Smooth muscle cell (in vitro differentiated cells): ENCODE data around the gene ADGRV1. TPM values are rescaled to one million over a fixed set of nuclear protein-coding genes. Genes with fewer than 3 reads are reported as not detected.
"Not testable (repeated sequence)": the region's sequence is repeated elsewhere in the genome, so short reads cannot be mapped to it uniquely, and the experiment has no call there.

Experiments
- DNase-seq: peaks from one replicate; lab custom pipeline; 2025; ENCODE audit not compliant: unreplicated experiment; lab: John Stamatoyannopoulos, UW
- H2AFZ ChIP-seq: fragments of 200-600 bp; sonication (generic); 2 replicates; pipeline ENCODE4 v1.6.0; 2016; ENCODE audit warnings: antibody characterized with exemption, low read depth, mild to moderate bottlenecking
- H3F3A ChIP-seq: fragments of 200-600 bp; sonication (generic); 2 replicates; pipeline ENCODE4 v1.6.0; 2017; ENCODE audit warnings: antibody characterized with exemption, low read depth
- H3K27ac ChIP-seq: fragments of 200-600 bp; sonication (generic); 2 replicates; pipeline ENCODE4 v1.5.1; 2016; ENCODE audit warnings: low read depth, mild to moderate bottlenecking
- H3K27me3 ChIP-seq: fragments of 200-600 bp; sonication (generic); 2 replicates; pipeline ENCODE4 v1.6.1; 2016; ENCODE audit warnings: low read depth, mild to moderate bottlenecking
- H3K36me3 ChIP-seq: fragments of 200-600 bp; sonication (generic); 2 replicates; pipeline ENCODE4 v1.5.1; 2016; ENCODE audit warnings: low read depth
- H3K4me1 ChIP-seq: fragments of 200-600 bp; sonication (generic); 2 replicates; pipeline ENCODE4 v1.5.1; 2016; ENCODE audit warnings: low read depth
- H3K4me2 ChIP-seq: fragments of 200-600 bp; sonication (generic); 2 replicates; pipeline ENCODE4 v1.6.0; 2016; ENCODE audit warnings: mild to moderate bottlenecking
- H3K4me3 ChIP-seq: fragments of 200-600 bp; sonication (generic); 2 replicates; pipeline ENCODE4 v1.5.1; 2016; ENCODE audit warnings: mild to moderate bottlenecking
- H3K79me2 ChIP-seq: fragments of 200-600 bp; sonication (generic); 2 replicates; pipeline ENCODE4 v1.6.0; 2016; ENCODE audit warnings: low read depth, mild to moderate bottlenecking
- H3K9ac ChIP-seq: fragments of 200-600 bp; sonication (generic); 2 replicates; pipeline ENCODE4 v1.6.0; 2016; ENCODE audit warnings: low read depth
- H3K9me3 ChIP-seq: fragments of 200-600 bp; sonication (generic); replicated peaks from 2 replicates; pipeline ENCODE4 v1.5.1; 2016; ENCODE audit warnings: low read depth
- H4K20me1 ChIP-seq: fragments of 200-600 bp; sonication (generic); 2 replicates; pipeline ENCODE4 v1.6.0; 2016; ENCODE audit warnings: low read depth
- WGBS: methylation state at CpG from one replicate; pipeline ENCODE4 v1.1.7; 2016; ENCODE audit warnings: low lambda C conversion rate; 5-methylcytosine and 5-hydroxymethylcytosine counted together
- polyA plus RNA-seq: library from polyadenylated mRNA; unstranded; fragments of >200 nt; fragmentation: Nextera tagmentation; extraction: Ambion mirVana; gene quantifications from 2 replicates; pipeline ENCODE4 v1.2.1, GENCODE V29; 2016
- total RNA-seq: library from RNA; depleted of rRNA; stranded (reverse); fragments of >200 nt; gene quantifications from 2 replicates; pipeline ENCODE4 v1.2.3, GENCODE V29; 2014
- TF ChIP-seq, protein P1 (sequence below): fragments of 200-600 bp; sonication (generic); IDR thresholded peaks from 2 replicates; pipeline ENCODE4 v1.5.1; 2017; ENCODE audit warnings: borderline replicate concordance, mild to moderate bottlenecking, antibody characterized with exemption; ENCODE audit not compliant: insufficient read depth, poor library complexity, severe bottlenecking

ADGRV1 gene
- total and polyA plus RNA-seq, 2 experiments from 2014 or later = 16.8 to 17.7 TPM

DNA sequence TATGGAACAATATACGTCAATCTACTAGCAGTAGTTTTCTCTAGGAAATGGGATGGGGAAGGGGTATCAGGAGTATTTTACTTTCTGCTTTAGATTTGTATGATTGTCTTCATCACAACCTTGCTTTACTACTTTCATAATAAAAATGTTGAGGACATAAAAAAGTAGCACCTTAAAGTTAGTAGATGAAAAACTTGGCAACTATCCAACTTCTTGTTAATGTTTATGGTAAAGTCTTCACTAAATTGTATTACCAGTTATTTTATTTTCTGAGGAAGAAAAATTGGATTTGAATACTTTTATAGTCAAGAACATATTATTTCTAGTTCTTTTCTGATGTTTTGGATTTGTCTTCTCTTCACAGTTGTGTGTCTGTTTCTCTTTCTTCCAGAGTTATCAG is 452.4 kb downstream of the ADGRV1 start:
- H4K20me1 ChIP-seq = no peaks in the 10 kb centered on the region
- no peaks in the 10 kb centered on the region for H3F3A ChIP-seq
- no peak overlapping the region for H3K27ac ChIP-seq
- H3K9ac ChIP-seq = no peak overlapping the region
- no peak overlapping the region for H3K4me2 ChIP-seq
- 97% methylated on average over 1 of the region's 1 CpG for WGBS
- no peak overlapping the region for H3K4me3 ChIP-seq
- no peaks in the 10 kb centered on the region for H3K79me2 ChIP-seq
- H3K27me3 ChIP-seq = no peaks in the 10 kb centered on the region
- TF ChIP-seq, protein P1, sequence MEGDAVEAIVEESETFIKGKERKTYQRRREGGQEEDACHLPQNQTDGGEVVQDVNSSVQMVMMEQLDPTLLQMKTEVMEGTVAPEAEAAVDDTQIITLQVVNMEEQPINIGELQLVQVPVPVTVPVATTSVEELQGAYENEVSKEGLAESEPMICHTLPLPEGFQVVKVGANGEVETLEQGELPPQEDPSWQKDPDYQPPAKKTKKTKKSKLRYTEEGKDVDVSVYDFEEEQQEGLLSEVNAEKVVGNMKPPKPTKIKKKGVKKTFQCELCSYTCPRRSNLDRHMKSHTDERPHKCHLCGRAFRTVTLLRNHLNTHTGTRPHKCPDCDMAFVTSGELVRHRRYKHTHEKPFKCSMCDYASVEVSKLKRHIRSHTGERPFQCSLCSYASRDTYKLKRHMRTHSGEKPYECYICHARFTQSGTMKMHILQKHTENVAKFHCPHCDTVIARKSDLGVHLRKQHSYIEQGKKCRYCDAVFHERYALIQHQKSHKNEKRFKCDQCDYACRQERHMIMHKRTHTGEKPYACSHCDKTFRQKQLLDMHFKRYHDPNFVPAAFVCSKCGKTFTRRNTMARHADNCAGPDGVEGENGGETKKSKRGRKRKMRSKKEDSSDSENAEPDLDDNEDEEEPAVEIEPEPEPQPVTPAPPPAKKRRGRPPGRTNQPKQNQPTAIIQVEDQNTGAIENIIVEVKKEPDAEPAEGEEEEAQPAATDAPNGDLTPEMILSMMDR = no peak
- H3K4me1 ChIP-seq = no peaks in the 10 kb centered on the region
- no peak overlapping the region for H2AFZ ChIP-seq
- H3K36me3 ChIP-seq = no peaks in the 10 kb centered on the region
- H3K9me3 ChIP-seq = no peaks in the 10 kb centered on the region
- no peak for DNase-seq

DNA sequence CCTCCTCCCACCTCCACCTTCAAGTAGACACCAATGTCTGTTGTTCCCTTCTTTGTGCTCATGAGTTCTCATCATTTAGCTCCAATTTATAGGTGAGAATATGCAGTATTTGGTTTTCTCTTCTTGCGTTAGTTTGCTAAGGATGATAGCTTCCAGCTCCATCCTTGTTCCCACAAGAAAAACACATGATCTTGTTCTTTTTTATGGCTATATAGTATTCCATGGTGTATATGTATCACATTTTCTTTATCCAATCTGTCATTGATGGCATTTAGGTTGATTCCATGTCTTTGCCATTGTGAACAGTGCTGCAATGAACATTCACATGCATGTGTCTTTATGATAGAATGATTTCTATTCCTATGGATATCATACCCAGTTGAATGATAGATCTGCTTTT is 454.3 kb downstream of the ADGRV1 start:
- H3K4me2 ChIP-seq, DNase-seq, H2AFZ ChIP-seq, H3K27me3 ChIP-seq, H3F3A ChIP-seq, H4K20me1 ChIP-seq, H3K79me2 ChIP-seq, H3K36me3 ChIP-seq, H3K4me1 ChIP-seq, H3K4me3 ChIP-seq, H3K9ac ChIP-seq, H3K9me3 ChIP-seq, H3K27ac ChIP-seq: not testable (repeated sequence)
- WGBS = 92% methylated on average over 1 of the region's 1 CpG

DNA sequence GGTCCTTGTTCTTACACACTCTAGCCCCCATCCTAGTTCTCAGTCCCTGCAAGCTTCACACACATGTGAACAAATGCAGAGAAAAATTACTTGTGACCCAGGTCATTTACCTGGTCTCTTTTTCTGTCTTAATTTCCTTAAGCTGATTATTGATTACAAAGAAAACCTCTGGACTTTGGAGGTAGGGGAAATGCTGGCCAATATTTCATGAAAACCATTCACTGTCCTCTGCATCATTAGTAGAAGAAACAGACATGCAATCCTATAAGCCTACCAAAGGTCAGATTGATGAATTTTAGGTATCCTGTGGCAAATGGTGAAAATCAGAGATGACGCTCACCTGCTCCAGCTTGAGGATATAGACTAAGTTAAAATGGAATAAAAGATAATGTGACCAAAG is 457.7 kb downstream of the ADGRV1 start:
- Histone ChIP-seq H3F3A (no peaks in the 10 kb centered on the region), H3K79me2 (no peaks in the 10 kb centered on the region), H2AFZ (no peak overlapping the region), H3K27me3 (no peaks in the 10 kb centered on the region), H3K9ac (no peak overlapping the region), H3K4me3 (no peak overlapping the region), H3K9me3 (no peaks in the 10 kb centered on the region), H3K27ac (peak overlapping the region; percentile 92), H3K4me1 (peaks cover 9% of the 10 kb centered on the region), H3K36me3 (no peaks in the 10 kb centered on the region), H3K4me2 (peak overlapping the region; percentile 73), H4K20me1 (no peaks in the 10 kb centered on the region)
- TF ChIP-seq, protein P1 = no peak
- no peak for DNase-seq
- WGBS = 97% methylated on average over 1 of the region's 1 CpG

DNA sequence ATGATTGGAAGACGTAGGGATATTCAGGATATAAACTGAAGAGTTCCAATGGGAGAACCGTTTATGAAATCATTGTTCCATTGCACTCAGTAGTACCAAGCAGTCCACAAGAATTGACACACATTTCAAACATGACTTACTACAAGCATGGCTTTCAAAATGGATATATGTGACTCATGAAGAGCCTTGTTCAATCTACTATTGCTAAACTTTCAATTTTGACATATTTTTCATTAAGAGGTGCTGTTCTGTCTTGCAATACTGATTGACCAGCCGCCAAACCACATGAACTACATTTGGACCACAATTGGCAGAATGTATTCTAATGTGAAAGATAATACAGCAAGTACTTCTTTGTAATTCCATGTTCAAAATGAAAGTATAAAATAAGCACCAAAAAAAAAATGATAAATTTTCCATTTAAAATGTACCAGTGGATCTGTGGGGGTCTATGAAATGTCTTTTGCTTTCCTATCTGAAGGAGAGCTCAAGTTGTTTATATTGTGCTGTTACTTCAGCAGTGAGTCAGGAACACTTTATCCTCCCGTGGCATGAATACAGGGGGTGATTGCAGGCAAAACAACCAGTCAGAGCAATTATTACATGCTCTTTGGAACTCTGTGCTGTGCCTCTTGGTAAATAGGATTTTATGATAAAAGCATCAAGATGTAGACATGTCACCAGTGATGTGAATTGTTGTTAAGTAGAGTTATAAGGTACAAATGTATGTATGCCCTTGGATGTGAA is 458.5 kb downstream of the ADGRV1 start:
- Histone ChIP-seq H2AFZ (no peak overlapping the region), H3F3A (no peaks in the 10 kb centered on the region), H3K9me3 (no peaks in the 10 kb centered on the region), H3K27me3 (no peaks in the 10 kb centered on the region), H3K27ac (peak overlapping the region; percentile 92), H3K79me2 (no peaks in the 10 kb centered on the region), H3K9ac (peak overlapping the region; percentile 37), H3K4me3 (no peak overlapping the region), H3K36me3 (no peaks in the 10 kb centered on the region), H3K4me2 (peak overlapping the region; percentile 73), H3K4me1 (peaks cover 9% of the 10 kb centered on the region), H4K20me1 (no peaks in the 10 kb centered on the region)
- no peak for DNase-seq
- TF ChIP-seq, protein P1 = no peak
- 43% methylated on average over 4 of the region's 4 CpGs for WGBS
